ENCODE measurements around the gene ST3GAL3. TPM values are rescaled to one million over a fixed set of nuclear protein-coding genes. Genes with fewer than 3 reads are reported as not detected.

Gene ST3GAL3
- total RNA-seq, 2 donors from 2014 or later: 15.5 to 20.6 TPM

GRCh38 chr1:43783671-43784205, 76.4 kb downstream of the ST3GAL3 start:
- TF ChIP-seq CTCF (IDR thresholded peaks at IDR 0.05): no peak
- DNase-seq (ENCODE audit: low spot score): no peak
- H3K9me3 ChIP-seq: peaks cover 0 to 8% of the 10 kb centered on the region in 2 donors
- no peaks in the 10 kb centered on the region for H3K36me3 ChIP-seq
- H3K4me1 ChIP-seq: peaks cover 0 to 26% of the 10 kb centered on the region in 2 donors
- H3K4me3 ChIP-seq: no peak overlapping the region
- H3K27ac ChIP-seq: no peak overlapping the region
- H3K27me3 ChIP-seq: no peaks in the 10 kb centered on the region

DNA sequence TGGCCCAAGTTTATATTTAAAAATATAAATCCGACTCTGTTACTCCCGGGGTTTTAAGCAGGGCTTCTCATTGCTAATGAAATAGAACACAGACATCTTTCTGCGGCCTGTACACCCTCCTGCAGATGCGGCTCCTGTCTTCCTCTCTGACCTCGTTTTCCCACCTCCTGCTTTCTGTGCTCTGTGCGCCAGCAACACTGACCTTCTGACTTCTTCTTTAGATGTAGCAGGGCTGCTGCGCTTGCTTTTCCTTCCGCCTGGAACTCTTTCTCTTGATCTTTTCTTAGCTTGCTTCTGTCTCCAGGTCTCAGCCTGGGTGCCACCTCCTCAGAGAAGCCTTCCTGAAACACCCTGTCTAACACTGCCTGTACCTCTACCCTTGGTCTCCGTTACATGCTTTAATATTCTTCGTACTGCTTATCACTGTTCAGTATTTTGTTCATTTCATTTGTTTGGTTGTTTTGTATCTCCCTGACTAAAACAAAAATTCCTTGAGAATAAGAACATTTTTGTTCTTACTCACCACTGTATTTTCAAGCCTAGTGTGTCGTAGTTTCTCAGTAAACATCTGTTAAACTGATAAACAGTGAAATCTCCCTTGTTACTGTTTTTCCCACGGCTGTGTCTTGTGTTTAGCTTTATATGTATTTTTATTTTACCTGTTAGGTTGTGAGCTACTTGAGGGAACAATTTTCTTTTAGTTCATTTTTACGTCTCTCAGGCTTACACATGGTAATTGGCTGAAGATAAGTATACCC, 79.0 kb downstream of the ST3GAL3 start:
- H3K27ac ChIP-seq: peak overlapping the region in 1 of 2 donors; percentile 5
- no peak for DNase-seq (ENCODE audit: low spot score)
- no peaks in the 10 kb centered on the region for H3K36me3 ChIP-seq
- H3K4me1 ChIP-seq: peaks cover 0 to 26% of the 10 kb centered on the region in 2 donors
- no peaks in the 10 kb centered on the region for H3K27me3 ChIP-seq
- H3K4me3 ChIP-seq: no peak overlapping the region
- no peaks in the 10 kb centered on the region for H3K9me3 ChIP-seq
- TF ChIP-seq CTCF (IDR thresholded peaks at IDR 0.05): no peak

DNA sequence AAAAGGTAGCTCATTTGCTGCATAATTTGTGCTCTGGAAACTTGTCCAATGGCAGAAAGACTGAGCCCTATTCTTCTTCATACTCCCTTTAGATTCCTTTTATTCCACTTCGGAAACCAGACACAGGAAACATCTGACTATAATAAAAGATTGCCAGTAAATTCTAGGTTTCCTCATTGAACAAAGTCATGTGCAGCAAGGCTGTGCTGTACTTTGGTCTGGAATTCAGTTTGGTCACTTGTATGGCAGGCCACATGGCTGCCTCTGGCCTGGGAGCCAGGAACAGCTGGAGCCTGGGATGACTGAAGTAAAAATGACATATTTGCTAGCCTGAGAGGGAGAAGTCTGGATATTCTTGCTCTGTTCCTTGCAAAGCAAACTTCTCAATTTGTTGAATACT, 79.6 kb downstream of the ST3GAL3 start:
- peak overlapping the region in 1 of 2 donors; percentile 5 for H3K27ac ChIP-seq
- no peak for DNase-seq (ENCODE audit: low spot score)
- no peak for TF ChIP-seq CTCF (IDR thresholded peaks at IDR 0.05)

GRCh38 chr1:43789604-43790550, 82.5 kb downstream of the ST3GAL3 start:
- peaks cover 0 to 14% of the 10 kb centered on the region in 2 donors for H3K4me1 ChIP-seq
- no peak for TF ChIP-seq CTCF (IDR thresholded peaks at IDR 0.05)
- no peak overlapping the region for H3K27ac ChIP-seq
- no peaks in the 10 kb centered on the region for H3K36me3 ChIP-seq
- DNase-seq (ENCODE audit: low spot score): no peak
- H3K27me3 ChIP-seq: no peaks in the 10 kb centered on the region
- H3K4me3 ChIP-seq: no peak overlapping the region
- H3K9me3 ChIP-seq: no peaks in the 10 kb centered on the region

More for the DNA sequence above, 79.6 kb downstream of the ST3GAL3 start:
- Histone ChIP-seq H3K9me3 (no peaks in the 10 kb centered on the region), H3K27me3 (no peaks in the 10 kb centered on the region), H3K36me3 (no peaks in the 10 kb centered on the region), H3K4me1 (peaks cover 0 to 26% of the 10 kb centered on the region in 2 donors), H3K4me3 (no peak overlapping the region)

DNA sequence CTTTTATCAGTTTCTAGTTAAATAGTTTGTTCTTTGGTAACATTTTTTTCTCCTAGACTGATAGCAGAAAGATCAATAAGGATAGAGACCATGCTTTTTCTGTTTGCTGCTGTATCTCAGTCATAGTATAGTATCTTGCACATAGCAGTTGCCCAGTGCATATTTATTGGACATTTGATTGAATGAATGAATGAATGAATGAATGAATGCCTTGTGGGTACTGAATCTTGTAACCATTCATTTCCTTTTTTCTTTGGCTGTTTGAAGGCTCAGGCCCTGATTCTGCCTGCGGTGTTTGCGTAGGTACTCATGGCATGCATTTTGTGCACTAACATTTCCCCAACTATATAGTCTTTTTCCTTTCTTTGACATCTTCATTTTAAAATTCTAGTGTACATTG, 83.9 kb downstream of the ST3GAL3 start:
- DNase-seq (ENCODE audit: low spot score): no peak
- Histone ChIP-seq H3K27ac (no peak overlapping the region), H3K4me1 (peaks cover 0 to 23% of the 10 kb centered on the region in 2 donors), H3K27me3 (no peaks in the 10 kb centered on the region), H3K36me3 (no peaks in the 10 kb centered on the region), H3K9me3 (no peaks in the 10 kb centered on the region), H3K4me3 (no peak overlapping the region)
- no peak for TF ChIP-seq CTCF (IDR thresholded peaks at IDR 0.05)

Measured in right atrium auricular region (tissue), 2 donors.